GM19397 (cell line): ENCODE data around the gene SWT1.
"Not testable (repeated sequence)": the region's sequence is repeated elsewhere in the genome, so short reads cannot be mapped to it uniquely, and the experiment has no call there.

Source experiments
- ATAC-seq: cut with Tn5 transposase; IDR thresholded peaks from one replicate; pipeline ENCODE4 v1.9.1; 2021; ENCODE audit warnings: mild to moderate bottlenecking, moderate library complexity; ENCODE audit not compliant: unreplicated experiment

Gene SWT1

GRCh38 chr1:185318431-185319138, 161.6 kb downstream of the SWT1 start:
- no peak for ATAC-seq

GRCh38 chr1:185319139-185319475, 162.1 kb downstream of the SWT1 start:
- no peak for ATAC-seq

DNA sequence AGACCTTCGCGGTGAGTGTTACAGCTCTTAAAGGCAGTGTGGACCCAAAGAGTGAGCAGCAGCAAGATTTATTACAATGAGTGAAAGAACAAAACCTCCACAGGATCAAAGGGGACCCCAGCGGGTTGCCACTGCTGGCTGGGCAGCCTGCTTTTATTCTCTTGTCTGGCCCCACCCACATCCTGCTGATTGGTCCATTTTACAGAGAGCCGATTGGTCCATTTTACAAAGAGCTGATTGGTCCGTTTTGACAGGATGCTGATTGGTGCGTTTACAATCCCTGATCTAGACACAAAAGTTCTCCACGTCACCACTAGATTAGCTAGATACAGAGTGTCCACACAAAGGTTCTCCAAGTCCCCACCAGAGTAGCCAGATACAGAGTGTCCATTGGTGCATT, 164.1 kb downstream of the SWT1 start:
- not testable (repeated sequence) for ATAC-seq

GRCh38 chr1:185321653-185322221, 164.8 kb downstream of the SWT1 start:
- ATAC-seq, result not testable (repeated sequence)

- no peak for ATAC-seq
These were observed 165.7 kb downstream of the SWT1 start for GRCh38 chr1:185322636-185323035.

DNA sequence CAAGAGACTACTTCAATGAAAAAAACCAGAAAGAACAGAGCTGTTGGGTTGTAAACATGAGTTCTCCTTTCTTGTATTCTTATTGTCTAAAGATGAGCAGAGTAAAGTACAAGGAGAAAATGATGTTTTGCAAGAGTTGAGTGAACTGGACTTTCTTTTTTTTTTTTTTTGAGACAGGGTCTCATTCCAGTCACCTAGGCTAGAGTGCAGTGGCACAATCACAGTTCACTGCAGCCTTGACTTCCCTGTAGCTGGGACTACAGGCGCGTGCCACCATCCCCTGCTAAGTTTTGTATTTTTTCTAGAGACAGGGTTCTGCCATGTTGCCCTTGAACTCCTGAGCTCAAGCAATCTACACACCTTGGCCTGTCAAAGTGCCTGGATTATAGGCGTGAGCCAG, 167.2 kb downstream of the SWT1 start:
- ATAC-seq, result no peak

DNA sequence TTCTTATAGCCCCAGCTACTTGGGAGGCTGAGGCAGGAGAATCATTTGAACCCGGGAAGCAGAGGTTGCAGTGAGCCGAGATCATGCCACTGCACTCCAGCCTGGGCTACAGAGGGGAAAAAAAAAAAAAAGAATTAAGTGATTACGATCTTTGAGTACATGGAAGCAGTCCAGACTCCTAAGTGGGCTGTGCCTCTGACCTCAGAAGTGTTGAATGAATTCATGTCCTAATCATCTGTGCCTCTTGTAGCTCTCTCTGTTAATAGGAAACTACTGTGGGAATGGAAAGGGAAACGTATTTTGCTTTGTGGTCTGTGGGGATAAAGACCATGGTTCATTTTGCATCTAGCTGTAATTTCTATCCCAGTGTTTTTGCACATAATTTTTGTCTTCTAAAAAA, 168.4 kb downstream of the SWT1 start:
- ATAC-seq, result no peak

- no peak for ATAC-seq
These were observed 171.3 kb downstream of the SWT1 start for GRCh38 chr1:185328255-185328654.

DNA sequence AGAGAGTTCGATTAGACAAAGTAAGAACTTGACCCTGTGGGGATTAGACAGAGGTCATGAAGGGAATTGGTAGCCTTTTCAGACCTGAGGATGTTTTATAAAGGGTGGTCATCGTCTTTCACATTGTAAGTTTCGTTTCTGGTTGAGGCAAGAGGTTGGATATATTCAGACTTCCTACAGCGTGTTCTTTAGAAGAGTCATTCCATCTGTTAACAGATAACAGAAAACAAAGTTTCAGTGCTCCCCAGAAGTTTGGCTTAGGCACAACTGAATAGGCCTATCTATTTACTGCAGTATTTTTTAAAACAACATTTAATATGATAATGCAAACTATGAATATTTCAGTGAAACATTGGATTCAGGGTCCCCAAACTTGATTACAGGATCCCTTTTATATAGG, 177.2 kb downstream of the SWT1 start:
- no peak for ATAC-seq

GRCh38 chr1:185337246-185337645, 180.3 kb downstream of the SWT1 start:
- no peak for ATAC-seq

GRCh38 chr1:185338719-185339622, 182.0 kb downstream of the SWT1 start:
- ATAC-seq, result peak; percentile 90

GRCh38 chr1:185341196-185341781, 184.3 kb downstream of the SWT1 start:
- no peak for ATAC-seq
